Right ventricle myocardium superior (tissue), 1 donor: ENCODE measurements around the gene MTNR1B. TPM values are rescaled to one million over a fixed set of nuclear protein-coding genes. Genes with fewer than 3 reads are reported as not detected.

ENCODE experiments used
- ATAC-seq: fragments of 200-7000 bp; cut with Tn5 transposase; one replicate; pipeline ENCODE4 v1.9.1; 2020; ENCODE audit warnings: mild to moderate bottlenecking; ENCODE audit not compliant: poor library complexity
- DNase-seq: peaks from one replicate; pipeline ENCODE4 v3.0.0-alpha.2; 2020
- intact Hi-C: fragments of 100-400 bp; cut with DNase I; formaldehyde crosslinking; loops from one replicate; pipeline ENCODE4 v1.11.2; 2022
- long read RNA-seq: library from polyadenylated mRNA; unstranded; transcript quantifications from one replicate; pipeline ENCODE4 v2.0.0, GENCODE V29; 2021
- total RNA-seq: library from RNA; stranded (reverse); fragmentation: NEBNext Ultra II Directional; extraction: Animal tissue kit (Norgen Biotek cat#: 25700); gene quantifications from one replicate; pipeline ENCODE4 v1.2.1, GENCODE V29; 2021
- donor health status: DM: no; HTN: yes; CAD: no; lungs with severe emphysema.

Gene MTNR1B
- not detected for total RNA-seq
- long read RNA-seq: 0 reads

- DNase-seq (no peak), ATAC-seq (no peak)
Observed at GRCh38 chr11:92969634-92970347, at the start of gene MTNR1B. Gene MTNR1B (plus strand): TSS chr11:92969651. CDS start chr11:92969726, 75 bp downstream.

GRCh38 chr11:92920331-92920730, 49.1 kb upstream of the MTNR1B start:
- no peak for ATAC-seq

More at GRCh38 chr11:92969634-92970347, at the start of gene MTNR1B:
- intact Hi-C loops: no loop called here

GRCh38 chr11:92922731-92923130, 46.7 kb upstream of the MTNR1B start:
- ATAC-seq (no peak), DNase-seq (no peak)
- intact Hi-C loops: no loop called here

More at GRCh38 chr11:92920331-92920730, 49.1 kb upstream of the MTNR1B start:
- DNase-seq: no peak
- intact Hi-C loops: no loop called here

GRCh38 chr11:92929246-92929645, 40.2 kb upstream of the MTNR1B start:
- ATAC-seq (no peak), DNase-seq (no peak)
- intact Hi-C loops: no loop called here

GRCh38 chr11:92929653-92930052, 39.8 kb upstream of the MTNR1B start:
- ATAC-seq: no peak
- intact Hi-C loops: no loop called here

GRCh38 chr11:92931746-92932422, 37.6 kb upstream of the MTNR1B start:
- no peak for DNase-seq
- intact Hi-C loops: no loop called here
- no peak for ATAC-seq

More at GRCh38 chr11:92929653-92930052, 39.8 kb upstream of the MTNR1B start:
- no peak for DNase-seq

GRCh38 chr11:92939305-92939704, 30.1 kb upstream of the MTNR1B start:
- ATAC-seq (no peak), DNase-seq (no peak)
- intact Hi-C loops: no loop called here

GRCh38 chr11:92941676-92942571, 27.5 kb upstream of the MTNR1B start:
- no peak for DNase-seq
- ATAC-seq: peak; percentile 51
- intact Hi-C loops: loop anchor here (5.0 kb wide), 1 partner anchor 710 kb away; no protein-coding TSS in a partner anchor

GRCh38 chr11:92946707-92947106, 22.7 kb upstream of the MTNR1B start:
- intact Hi-C loops: no loop called here
- ATAC-seq (no peak), DNase-seq (no peak)

- intact Hi-C loops: no loop called here
- no peak for DNase-seq
- no peak for ATAC-seq
Observed at GRCh38 chr11:92948116-92948515, 21.3 kb upstream of the MTNR1B start.

- intact Hi-C loops: loop anchor here (10.0 kb wide), 1 partner anchor 271 kb away; no protein-coding TSS in a partner anchor
- DNase-seq (no peak), ATAC-seq (no peak)
Observed at GRCh38 chr11:92954003-92954402, 15.4 kb upstream of the MTNR1B start.

GRCh38 chr11:92955860-92956259, 13.6 kb upstream of the MTNR1B start:
- DNase-seq: no peak
- intact Hi-C loops: loop anchor here (10.0 kb wide), 1 partner anchor 269 kb away; no protein-coding TSS in a partner anchor

GRCh38 chr11:92960886-92961285, 8.6 kb upstream of the MTNR1B start:
- ATAC-seq (no peak), DNase-seq (no peak)
- intact Hi-C loops: no loop called here

More at GRCh38 chr11:92955860-92956259, 13.6 kb upstream of the MTNR1B start:
- no peak for ATAC-seq

- DNase-seq (no peak), ATAC-seq (no peak)
- intact Hi-C loops: no loop called here
Observed at GRCh38 chr11:92962446-92962845, 7.0 kb upstream of the MTNR1B start.

GRCh38 chr11:92964471-92964870, 5.0 kb upstream of the MTNR1B start:
- intact Hi-C loops: no loop called here
- DNase-seq: no peak
- ATAC-seq: no peak

- DNase-seq: no peak
- intact Hi-C loops: no loop called here
- no peak for ATAC-seq
Observed at GRCh38 chr11:92965196-92965595, 4.3 kb upstream of the MTNR1B start.

GRCh38 chr11:92967178-92967577, 2.3 kb upstream of the MTNR1B start:
- intact Hi-C loops: no loop called here
- ATAC-seq (no peak), DNase-seq (no peak)

GRCh38 chr11:92967867-92968266, 1.6 kb upstream of the MTNR1B start:
- intact Hi-C loops: no loop called here
- no peak for ATAC-seq
- no peak for DNase-seq

GRCh38 chr11:92969293-92969633, 188 bp upstream of the MTNR1B start:
- DNase-seq (no peak), ATAC-seq (no peak)
- intact Hi-C loops: no loop called here
